ENCODE data around the gene PACRG.
A peak's percentile ranks its signal among the peaks of the same experiment; 100 is the strongest.

Gene PACRG

DNA sequence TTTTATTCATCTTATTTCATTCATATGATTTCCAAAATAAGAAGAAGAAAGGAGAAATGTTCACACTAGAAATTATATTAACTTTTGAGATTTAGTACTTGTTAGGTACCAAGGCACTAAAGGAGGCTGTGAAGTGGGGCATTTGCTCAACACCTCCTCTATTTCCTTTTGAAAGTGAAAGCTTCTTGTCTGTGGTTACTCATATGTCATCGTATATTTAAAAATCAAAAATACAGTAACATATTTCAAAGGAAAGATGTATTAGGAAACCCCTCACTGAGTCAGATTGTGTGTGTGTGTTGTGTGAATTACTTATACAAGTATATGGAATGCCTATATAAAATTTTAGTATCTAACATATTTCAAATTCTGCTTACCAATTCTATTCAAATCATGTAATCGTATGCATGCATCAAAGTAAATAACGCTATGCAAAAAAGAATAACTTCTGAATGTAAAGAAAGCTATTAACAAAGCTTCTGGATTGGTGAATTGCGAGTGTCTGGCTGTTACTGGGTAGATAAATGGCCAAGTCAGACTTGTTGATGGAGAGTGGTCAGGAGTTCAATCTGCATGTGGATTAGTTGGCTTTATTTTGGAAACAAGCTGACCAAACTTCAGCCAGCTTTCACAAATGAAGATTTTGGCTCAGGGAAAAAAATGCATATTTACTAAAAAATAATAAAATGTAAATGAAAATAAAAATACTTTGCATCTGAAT, 70.9 kb downstream of the PACRG start:
- no peak for DNase-seq

GRCh38 chr6:162814426-162814973, 86.7 kb downstream of the PACRG start:
- DNase-seq = no peak

DNA sequence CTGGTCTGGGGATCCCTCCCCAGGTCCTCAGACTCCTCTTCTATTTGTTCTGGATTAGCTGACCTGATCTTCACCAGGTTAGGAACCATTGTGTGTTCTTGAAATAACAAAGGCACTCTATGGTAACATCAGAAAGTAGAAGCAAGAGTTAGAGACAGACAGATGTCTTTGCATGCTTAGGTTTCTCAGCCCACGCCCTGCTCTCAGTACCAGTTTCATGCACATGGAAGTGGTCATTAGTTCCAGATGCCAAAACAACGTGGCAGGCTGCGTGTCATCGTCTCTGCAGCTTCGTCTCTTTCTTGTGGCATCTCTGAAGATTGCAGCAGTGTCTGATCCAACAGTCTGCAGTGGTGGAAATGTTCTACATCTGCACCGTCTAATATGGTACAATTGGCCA, 89.4 kb downstream of the PACRG start:
- no peak for DNase-seq

- no peak for DNase-seq
Measured at GRCh38 chr6:162819284-162819683, 91.5 kb downstream of the PACRG start.

DNA sequence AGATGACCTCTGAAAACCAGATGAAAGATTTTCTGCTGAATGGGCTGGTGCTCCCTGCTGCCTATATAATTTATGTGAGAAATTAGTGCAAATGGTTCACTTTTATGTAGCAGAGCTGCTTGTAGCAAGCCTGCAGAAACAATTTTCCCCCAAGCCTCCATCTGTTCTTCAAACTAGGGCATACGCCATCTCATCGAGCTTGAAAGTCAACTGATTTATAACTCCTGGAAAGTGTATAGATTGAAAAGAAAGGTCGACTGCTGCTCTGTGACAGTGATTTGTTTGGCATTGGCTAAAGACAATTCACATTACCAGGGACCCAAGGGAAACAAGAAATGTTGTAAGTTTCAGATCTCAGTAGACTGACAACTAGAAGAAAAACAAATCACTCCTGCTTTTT, 93.3 kb downstream of the PACRG start:
- DNase-seq = no peak

DNA sequence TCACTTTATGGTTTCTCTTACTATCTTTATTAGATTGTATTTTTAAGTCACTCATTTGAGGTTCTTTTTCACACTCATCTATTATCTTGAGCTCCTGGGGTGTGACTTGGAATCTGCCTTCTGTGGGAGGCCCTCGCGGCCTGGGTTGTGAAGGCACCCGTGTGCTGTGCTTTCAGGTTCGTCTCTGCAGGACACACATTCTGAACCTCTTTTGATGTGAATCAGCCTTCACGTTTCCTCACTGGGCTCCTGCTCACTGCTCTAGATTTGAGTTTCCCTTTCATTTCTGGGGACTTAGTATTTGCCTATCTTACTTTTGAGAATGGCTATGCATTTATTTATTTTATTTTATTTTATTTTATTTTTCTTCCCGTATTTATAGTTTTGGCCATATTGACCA, 97.8 kb downstream of the PACRG start:
- no peak for DNase-seq

- no peak for DNase-seq
Measured at GRCh38 chr6:162829013-162829742, 101.4 kb downstream of the PACRG start.

GRCh38 chr6:162833776-162834175, 106.0 kb downstream of the PACRG start:
- no peak for DNase-seq

DNA sequence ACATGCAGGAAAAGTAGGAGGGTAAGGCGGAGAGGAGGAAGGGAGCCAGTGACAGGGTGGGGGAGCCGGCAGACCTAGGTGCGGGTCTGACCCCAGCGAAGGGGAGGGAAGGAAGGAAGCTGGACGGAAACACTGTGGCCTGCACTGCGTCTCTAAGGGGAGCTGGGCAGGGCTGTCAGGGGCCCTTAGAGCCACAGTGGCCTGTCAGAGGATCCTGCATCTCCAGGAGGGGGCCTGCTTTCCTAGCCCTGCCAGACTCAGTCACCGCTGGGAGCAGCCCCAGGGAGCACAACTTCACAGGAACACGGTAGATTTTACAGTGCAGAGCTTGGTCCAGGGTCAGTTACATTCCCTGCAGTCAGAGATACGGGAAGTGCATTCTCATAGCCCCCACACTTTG, 118.2 kb downstream of the PACRG start:
- no peak for DNase-seq

DNA sequence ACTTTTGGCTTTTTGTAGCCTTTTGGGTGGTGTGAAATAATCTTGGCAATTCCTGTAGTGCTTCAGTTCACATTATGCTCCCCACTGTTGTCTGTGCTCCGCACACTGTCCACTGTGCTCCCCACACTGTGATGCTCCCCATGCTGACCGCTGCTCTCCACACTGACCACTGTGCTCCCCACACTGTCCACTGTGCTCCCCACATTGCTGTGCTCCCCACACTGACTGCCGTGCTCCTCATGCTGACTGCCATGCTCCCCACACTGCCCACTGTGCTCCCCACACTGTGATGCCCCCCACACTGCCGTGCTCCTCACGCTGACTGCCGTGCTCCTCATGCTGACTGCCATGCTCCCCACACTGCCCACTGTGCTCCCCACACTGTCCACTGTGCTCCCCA, 118.9 kb downstream of the PACRG start:
- DNase-seq = no peak

GRCh38 chr6:162849269-162849668, 121.5 kb downstream of the PACRG start:
- no peak for DNase-seq

GRCh38 chr6:162852192-162852591, 124.4 kb downstream of the PACRG start:
- no peak for DNase-seq

DNA sequence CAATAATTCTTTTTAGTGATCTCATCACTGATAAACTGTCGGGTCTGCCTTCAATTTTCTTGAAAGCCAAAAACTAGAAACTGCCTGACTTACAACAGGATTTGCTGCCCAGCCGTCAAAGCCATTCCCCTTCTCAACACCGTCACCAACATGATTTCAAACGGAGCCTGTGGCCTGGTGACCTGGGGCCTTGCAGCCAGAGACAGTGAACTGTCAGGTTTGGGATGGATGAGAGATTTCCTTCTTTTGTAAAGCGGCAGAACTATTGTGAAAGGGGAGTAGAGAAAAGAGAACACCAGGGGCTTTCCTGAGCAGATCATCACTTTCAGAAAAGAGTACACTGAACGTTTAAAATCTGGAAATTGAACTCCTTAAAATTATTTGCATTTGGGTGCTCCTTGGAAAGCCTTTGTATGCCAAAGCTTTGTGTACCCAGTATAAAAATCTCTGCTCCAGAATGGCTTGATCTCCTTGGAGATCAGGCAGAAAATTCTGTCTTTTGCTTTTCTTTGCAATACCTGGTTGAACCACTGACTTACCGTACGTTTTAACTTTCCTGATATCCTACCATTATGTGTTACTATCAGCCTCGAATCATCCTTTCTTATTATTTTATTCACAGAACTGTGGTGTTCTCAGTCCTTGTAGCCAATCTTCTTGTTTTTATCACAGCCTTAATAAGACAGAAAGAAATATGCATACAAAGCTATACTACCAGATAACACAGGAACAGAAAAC, 125.2 kb downstream of the PACRG start:
- no peak for DNase-seq

DNA sequence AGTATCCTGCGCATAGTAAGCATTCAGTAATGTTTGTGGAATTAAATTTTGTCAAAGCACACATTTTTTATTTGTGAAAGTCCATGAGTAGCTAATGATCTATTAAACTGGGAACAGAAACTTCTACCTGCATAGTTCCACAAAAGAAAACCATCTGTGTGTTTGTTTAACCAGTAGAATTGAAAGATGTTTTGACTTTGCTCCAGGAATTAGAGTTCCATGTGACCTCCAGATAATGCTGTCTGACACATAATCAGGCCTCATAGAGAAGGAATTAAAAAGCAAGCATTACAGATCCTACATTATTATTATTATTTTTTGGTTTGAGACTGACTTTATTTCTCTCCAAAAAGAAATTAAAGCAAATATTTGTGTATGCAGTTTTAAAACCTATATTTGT, 126.5 kb downstream of the PACRG start:
- no peak for DNase-seq

DNA sequence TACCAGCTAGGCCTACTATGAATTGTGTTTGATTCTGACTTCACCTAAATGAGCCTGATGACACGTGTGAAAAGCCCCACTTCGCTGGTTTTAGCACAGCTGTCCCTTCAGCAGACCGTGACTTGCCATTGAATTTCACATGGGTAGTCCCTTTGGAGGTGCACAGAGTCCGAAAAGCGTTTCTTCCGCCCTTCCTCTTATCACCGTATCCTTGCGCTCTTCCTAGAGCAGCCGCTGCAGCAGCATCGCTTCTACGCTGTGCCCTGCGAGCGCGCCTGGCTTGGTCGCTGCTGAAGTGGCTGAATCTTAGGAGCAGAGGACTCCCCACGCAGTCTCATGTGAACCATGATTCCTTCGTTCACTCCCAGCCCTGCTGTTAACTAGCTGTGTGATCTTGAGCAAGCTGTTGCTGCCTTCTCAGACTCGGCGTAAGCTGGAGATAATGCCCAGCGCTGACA, 127.0 kb downstream of the PACRG start:
- DNase-seq = peak; percentile 99

- peak; percentile 69 for DNase-seq
Measured at GRCh38 chr6:162856885-162857284, 129.1 kb downstream of the PACRG start.

DNA sequence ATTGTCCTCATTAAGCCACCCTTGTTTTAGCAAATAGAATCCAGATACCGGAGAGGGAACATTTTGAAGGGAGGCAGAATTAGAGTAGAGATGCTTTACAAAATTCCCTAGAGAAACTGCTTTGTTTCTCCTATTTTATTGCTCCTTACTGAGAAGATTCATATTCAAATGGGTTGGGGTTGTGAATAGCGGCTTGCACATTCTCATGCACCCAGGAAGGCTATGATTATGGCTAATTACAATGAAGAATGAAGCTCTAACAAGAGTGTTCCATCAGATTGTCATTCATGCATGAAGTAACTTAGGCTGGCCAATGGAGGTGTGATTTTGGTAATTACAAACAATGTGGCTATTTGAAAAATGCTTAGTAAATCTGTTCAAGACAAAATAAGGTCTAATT, 129.6 kb downstream of the PACRG start:
- DNase-seq = no peak

DNA sequence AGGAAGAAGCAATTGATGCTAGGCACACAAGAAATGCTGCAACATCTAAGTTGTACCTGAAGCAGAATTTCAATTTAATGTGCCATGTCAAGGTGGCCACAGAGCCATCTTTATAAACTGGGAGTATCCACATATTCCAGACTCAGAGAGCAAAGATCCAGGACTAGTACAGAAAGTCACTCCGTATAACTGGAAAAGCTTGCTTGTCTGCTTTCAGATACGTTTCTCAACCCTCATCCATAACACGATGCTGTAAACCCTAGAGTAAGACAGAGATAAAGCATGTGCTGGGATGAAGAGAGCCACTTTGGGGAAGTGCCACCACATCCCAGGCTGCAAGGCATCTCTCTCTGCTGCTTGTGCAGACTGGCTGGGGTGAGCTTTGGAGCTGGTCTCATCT, 134.7 kb downstream of the PACRG start:
- no peak for DNase-seq

DNA sequence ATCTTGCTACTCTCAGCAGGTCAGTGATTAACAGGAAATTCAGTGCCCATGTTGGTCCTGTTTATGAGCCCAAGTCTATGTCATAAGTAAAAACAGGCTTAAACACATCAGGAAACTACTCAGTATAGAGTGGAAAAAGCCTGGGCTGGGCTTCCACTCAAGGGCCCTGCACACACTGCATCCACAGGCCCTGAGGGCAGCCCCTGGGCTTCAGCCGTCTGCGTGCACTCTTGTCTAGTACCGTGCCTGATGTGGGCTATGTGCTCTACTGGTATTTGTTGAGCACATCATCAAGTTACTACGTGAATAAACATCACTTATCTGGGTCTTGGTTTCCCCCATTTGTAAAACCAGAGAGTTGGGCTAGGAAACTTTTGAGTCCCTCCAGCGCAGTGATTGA, 135.2 kb downstream of the PACRG start:
- DNase-seq = no peak

GRCh38 chr6:162863821-162864220, 136.0 kb downstream of the PACRG start:
- DNase-seq = no peak

GRCh38 chr6:162864911-162865310, 137.1 kb downstream of the PACRG start:
- DNase-seq = no peak

DNA sequence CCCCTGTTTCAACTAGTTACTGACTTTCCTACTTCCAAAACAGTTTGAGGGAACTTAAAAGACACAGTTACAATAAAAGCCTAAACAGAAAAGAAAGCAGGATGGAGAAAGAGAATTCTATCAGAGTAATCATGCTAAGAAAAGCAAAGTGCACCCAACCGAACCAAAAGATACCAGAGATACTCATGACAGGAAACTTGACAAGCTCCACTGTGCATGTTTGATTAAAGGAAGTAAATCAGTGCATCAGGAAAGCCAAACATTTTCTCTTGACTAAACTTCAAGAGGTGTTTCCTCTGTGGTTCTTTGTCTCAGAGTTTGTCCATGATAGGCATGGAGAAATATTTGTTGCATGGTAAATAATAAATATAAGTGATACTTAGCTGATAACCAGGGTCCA, 138.9 kb downstream of the PACRG start:
- DNase-seq = no peak

DNA sequence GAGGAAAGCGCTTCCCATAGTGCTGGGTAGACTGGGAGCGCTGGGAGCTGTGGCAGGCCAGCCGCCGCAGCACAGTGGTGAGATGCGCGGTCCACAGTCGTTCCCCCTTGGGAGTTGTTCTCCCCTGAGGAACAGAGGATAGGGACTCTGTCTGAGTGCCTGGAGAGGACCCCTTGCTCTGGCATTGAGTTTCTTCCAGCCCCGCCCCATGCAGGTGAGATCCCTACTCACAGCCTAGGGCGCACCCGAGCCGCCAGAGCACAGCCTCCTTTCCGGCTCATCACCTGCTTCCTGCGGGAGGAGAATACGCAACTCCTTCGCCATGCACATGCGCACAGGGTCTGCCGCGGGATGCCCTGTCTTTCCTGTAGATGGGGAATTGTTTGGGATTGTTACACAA, 140.6 kb downstream of the PACRG start:
- DNase-seq = no peak

DNA sequence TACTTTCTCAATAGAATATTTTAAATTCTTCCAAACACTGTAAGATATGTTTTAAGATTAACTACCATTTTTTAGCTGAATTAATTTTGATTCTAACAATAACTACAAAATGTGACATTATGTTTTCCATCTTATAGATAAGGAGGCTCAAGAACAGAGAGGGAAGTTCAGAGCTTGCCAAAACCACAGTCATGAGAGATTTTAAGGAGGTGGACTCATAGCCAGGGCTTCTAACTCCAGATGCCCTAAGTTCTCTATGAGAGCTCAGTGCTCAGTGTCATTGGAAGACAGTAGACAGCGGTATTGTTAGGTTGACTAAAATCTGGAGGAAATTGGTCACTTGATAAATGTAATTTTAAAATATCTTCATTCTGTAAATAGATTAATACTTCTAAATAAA, 144.2 kb downstream of the PACRG start:
- no peak for DNase-seq
